GM21723 (cell line): Measurements from ENCODE around the gene AGXT2.
A peak's percentile ranks its signal among the peaks of the same experiment; 100 is the strongest.

Experiments
- ATAC-seq: cut with Tn5 transposase; IDR thresholded peaks from one replicate; pipeline ENCODE4 v1.9.1; 2021; ENCODE audit warnings: mild to moderate bottlenecking, moderate library complexity; ENCODE audit not compliant: unreplicated experiment

AGXT2 gene

GRCh38 chr5:35016174-35017051, 31.3 kb downstream of the AGXT2 start:
- no peak for ATAC-seq

- ATAC-seq: no peak
Observed at GRCh38 chr5:35015063-35015462, 32.7 kb downstream of the AGXT2 start.

- no peak for ATAC-seq
Observed at GRCh38 chr5:35012796-35013195, 35.0 kb downstream of the AGXT2 start.

- ATAC-seq: no peak
Observed at GRCh38 chr5:35012365-35012764, 35.4 kb downstream of the AGXT2 start.

- no peak for ATAC-seq
Observed at GRCh38 chr5:35010676-35011075, 37.1 kb downstream of the AGXT2 start.

- no peak for ATAC-seq
Observed at GRCh38 chr5:35009657-35010056, 38.1 kb downstream of the AGXT2 start.

- no peak for ATAC-seq
Observed at GRCh38 chr5:35009019-35009418, 38.7 kb downstream of the AGXT2 start.

- no peak for ATAC-seq
Observed at GRCh38 chr5:35004771-35005170, 43.0 kb downstream of the AGXT2 start.

GRCh38 chr5:35004200-35004599, 43.5 kb downstream of the AGXT2 start:
- ATAC-seq: no peak

- ATAC-seq: peak; percentile 83
Observed at GRCh38 chr5:35003018-35003957, 44.5 kb downstream of the AGXT2 start.

- ATAC-seq: no peak
Observed at GRCh38 chr5:35002459-35002858, 45.3 kb downstream of the AGXT2 start.

- ATAC-seq: no peak
Observed at GRCh38 chr5:35001842-35002241, 45.9 kb downstream of the AGXT2 start.

GRCh38 chr5:34998058-34998789, 49.5 kb downstream of the AGXT2 start:
- ATAC-seq: no peak

GRCh38 chr5:34996261-34996660, 51.5 kb downstream of the AGXT2 start:
- no peak for ATAC-seq

GRCh38 chr5:34993951-34994350, 53.8 kb downstream of the AGXT2 start:
- no peak for ATAC-seq

GRCh38 chr5:34991486-34992238, 56.1 kb downstream of the AGXT2 start:
- no peak for ATAC-seq

GRCh38 chr5:34986965-34987364, 60.8 kb downstream of the AGXT2 start:
- no peak for ATAC-seq

- no peak for ATAC-seq
Observed at GRCh38 chr5:34982823-34983222, 64.9 kb downstream of the AGXT2 start.

GRCh38 chr5:34978681-34979080, 69.1 kb downstream of the AGXT2 start:
- no peak for ATAC-seq

GRCh38 chr5:34977934-34978613, 69.7 kb downstream of the AGXT2 start:
- peak; percentile 80 for ATAC-seq
